ENCODE measurements around the gene RAB11FIP4.

DNA sequence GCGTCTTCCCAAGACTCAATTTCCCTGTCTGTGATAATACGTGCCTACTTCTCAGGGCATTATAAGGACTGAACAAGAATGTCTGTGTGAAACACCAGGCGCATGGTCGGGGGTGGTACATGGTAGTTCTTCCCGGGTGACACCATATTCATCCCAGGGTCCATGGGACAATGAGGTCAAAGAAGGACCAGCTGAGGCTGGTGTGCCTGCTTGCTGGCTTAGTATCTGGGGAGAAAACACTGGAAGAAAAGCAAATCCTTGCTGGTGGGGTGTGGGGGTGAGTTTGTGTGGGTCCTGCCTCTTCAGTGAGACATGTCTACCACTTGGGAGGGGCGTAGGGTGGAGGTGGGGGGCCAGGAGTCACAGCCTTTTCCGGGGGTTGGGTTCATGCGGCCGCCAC is 174.2 kb downstream of the RAB11FIP4 start:
- TF ChIP-seq POLR2A (IDR thresholded peaks at IDR 0.05) = no peak
- TF ChIP-seq, protein P1, sequence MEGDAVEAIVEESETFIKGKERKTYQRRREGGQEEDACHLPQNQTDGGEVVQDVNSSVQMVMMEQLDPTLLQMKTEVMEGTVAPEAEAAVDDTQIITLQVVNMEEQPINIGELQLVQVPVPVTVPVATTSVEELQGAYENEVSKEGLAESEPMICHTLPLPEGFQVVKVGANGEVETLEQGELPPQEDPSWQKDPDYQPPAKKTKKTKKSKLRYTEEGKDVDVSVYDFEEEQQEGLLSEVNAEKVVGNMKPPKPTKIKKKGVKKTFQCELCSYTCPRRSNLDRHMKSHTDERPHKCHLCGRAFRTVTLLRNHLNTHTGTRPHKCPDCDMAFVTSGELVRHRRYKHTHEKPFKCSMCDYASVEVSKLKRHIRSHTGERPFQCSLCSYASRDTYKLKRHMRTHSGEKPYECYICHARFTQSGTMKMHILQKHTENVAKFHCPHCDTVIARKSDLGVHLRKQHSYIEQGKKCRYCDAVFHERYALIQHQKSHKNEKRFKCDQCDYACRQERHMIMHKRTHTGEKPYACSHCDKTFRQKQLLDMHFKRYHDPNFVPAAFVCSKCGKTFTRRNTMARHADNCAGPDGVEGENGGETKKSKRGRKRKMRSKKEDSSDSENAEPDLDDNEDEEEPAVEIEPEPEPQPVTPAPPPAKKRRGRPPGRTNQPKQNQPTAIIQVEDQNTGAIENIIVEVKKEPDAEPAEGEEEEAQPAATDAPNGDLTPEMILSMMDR (IDR thresholded peaks at IDR 0.05) = no peak

Measured in transverse colon (tissue), 3 donors.